Neuron (in vitro differentiated cells): ENCODE data around the gene CYP1A2.

Source experiments
- H2AFZ ChIP-seq: one replicate; pipeline ENCODE4 v1.6.1; 2013; ENCODE audit warnings: low read depth, mild to moderate bottlenecking, inconsistent platforms, low read length, moderate library complexity
- H3K27me3 ChIP-seq: one replicate; pipeline ENCODE4 v1.6.1; 2013; ENCODE audit warnings: low read length; ENCODE audit not compliant: insufficient read depth
- H3K36me3 ChIP-seq: one replicate; pipeline ENCODE4 v1.6.1; 2013; ENCODE audit warnings: low read length; ENCODE audit not compliant: insufficient read depth
- H3K4me1 ChIP-seq: one replicate; pipeline ENCODE4 v1.6.1; 2013; ENCODE audit warnings: low read length; ENCODE audit not compliant: insufficient read depth
- H3K4me3 ChIP-seq: 2 replicates; pipeline ENCODE4 v1.5.1; 2013; ENCODE audit warnings: mild to moderate bottlenecking, low read length, moderate library complexity
- H3K9me3 ChIP-seq: one replicate; pipeline ENCODE4 v1.6.1; 2013; ENCODE audit warnings: low read length

CYP1A2 gene

GRCh38 chr15:74752531-74752930, 3.9 kb downstream of the CYP1A2 start:
- H3K4me1 ChIP-seq, result no peaks in the 10 kb centered on the region
- no peak overlapping the region for H2AFZ ChIP-seq
- peaks cover 2% of the 10 kb centered on the region for H3K9me3 ChIP-seq
- H3K27me3 ChIP-seq, result peaks cover 12% of the 10 kb centered on the region
- no peaks in the 10 kb centered on the region for H3K36me3 ChIP-seq
- H3K4me3 ChIP-seq, result no peak overlapping the region

- H3K36me3 ChIP-seq, result no peaks in the 10 kb centered on the region
- H3K4me1 ChIP-seq, result no peaks in the 10 kb centered on the region
- no peak overlapping the region for H3K4me3 ChIP-seq
- peaks cover 2% of the 10 kb centered on the region for H3K9me3 ChIP-seq
- H3K27me3 ChIP-seq, result peaks cover 8% of the 10 kb centered on the region
- no peak overlapping the region for H2AFZ ChIP-seq
Measured at GRCh38 chr15:74754593-74755215, 6.1 kb downstream of the CYP1A2 start.

GRCh38 chr15:74758736-74759135, 10.1 kb downstream of the CYP1A2 start:
- Histone ChIP-seq H3K4me3 (no peak overlapping the region), H3K36me3 (no peaks in the 10 kb centered on the region), H2AFZ (no peak overlapping the region)

GRCh38 chr15:74762791-74763150, 14.1 kb downstream of the CYP1A2 start:
- Histone ChIP-seq H3K9me3 (no peaks in the 10 kb centered on the region), H3K27me3 (no peaks in the 10 kb centered on the region), H3K36me3 (no peaks in the 10 kb centered on the region), H3K4me3 (no peak overlapping the region), H3K4me1 (peaks cover 7% of the 10 kb centered on the region), H2AFZ (no peak overlapping the region)

More at GRCh38 chr15:74758736-74759135, 10.1 kb downstream of the CYP1A2 start:
- Histone ChIP-seq H3K9me3 (no peaks in the 10 kb centered on the region), H3K27me3 (no peaks in the 10 kb centered on the region), H3K4me1 (peaks cover 7% of the 10 kb centered on the region)

- Histone ChIP-seq H3K27me3 (no peaks in the 10 kb centered on the region), H2AFZ (no peak overlapping the region), H3K4me1 (peaks cover 7% of the 10 kb centered on the region), H3K36me3 (no peaks in the 10 kb centered on the region), H3K9me3 (no peaks in the 10 kb centered on the region), H3K4me3 (no peak overlapping the region)
Measured at GRCh38 chr15:74763416-74763815, 14.8 kb downstream of the CYP1A2 start.

- no peaks in the 10 kb centered on the region for H3K27me3 ChIP-seq
- no peaks in the 10 kb centered on the region for H3K36me3 ChIP-seq
- no peaks in the 10 kb centered on the region for H3K9me3 ChIP-seq
- no peak overlapping the region for H3K4me3 ChIP-seq
- peaks cover 11% of the 10 kb centered on the region for H3K4me1 ChIP-seq
- no peak overlapping the region for H2AFZ ChIP-seq
Measured at GRCh38 chr15:74767167-74768098, 18.8 kb downstream of the CYP1A2 start.

GRCh38 chr15:74768099-74768770, 19.6 kb downstream of the CYP1A2 start:
- peaks cover 10% of the 10 kb centered on the region for H3K4me1 ChIP-seq
- no peaks in the 10 kb centered on the region for H3K9me3 ChIP-seq
- H3K36me3 ChIP-seq, result no peaks in the 10 kb centered on the region
- H3K4me3 ChIP-seq, result no peak overlapping the region
- no peaks in the 10 kb centered on the region for H3K27me3 ChIP-seq
- H2AFZ ChIP-seq, result no peak overlapping the region

GRCh38 chr15:74768771-74769342, 20.2 kb downstream of the CYP1A2 start:
- H3K36me3 ChIP-seq, result no peaks in the 10 kb centered on the region
- H3K4me1 ChIP-seq, result peaks cover 16% of the 10 kb centered on the region
- no peak overlapping the region for H3K4me3 ChIP-seq
- H2AFZ ChIP-seq, result no peak overlapping the region
- no peaks in the 10 kb centered on the region for H3K27me3 ChIP-seq
- no peaks in the 10 kb centered on the region for H3K9me3 ChIP-seq

GRCh38 chr15:74769463-74770025, 20.9 kb downstream of the CYP1A2 start:
- Histone ChIP-seq H3K27me3 (no peaks in the 10 kb centered on the region), H3K36me3 (no peaks in the 10 kb centered on the region), H3K4me1 (peaks cover 21% of the 10 kb centered on the region), H2AFZ (no peak overlapping the region), H3K9me3 (no peaks in the 10 kb centered on the region), H3K4me3 (no peak overlapping the region)

- Histone ChIP-seq H3K9me3 (no peaks in the 10 kb centered on the region), H3K4me1 (peaks cover 21% of the 10 kb centered on the region), H2AFZ (no peak overlapping the region), H3K36me3 (no peaks in the 10 kb centered on the region), H3K4me3 (no peak overlapping the region), H3K27me3 (no peaks in the 10 kb centered on the region)
Measured at GRCh38 chr15:74770211-74770903, 21.7 kb downstream of the CYP1A2 start.

- Histone ChIP-seq H3K27me3 (no peaks in the 10 kb centered on the region), H3K9me3 (no peaks in the 10 kb centered on the region), H2AFZ (no peak overlapping the region), H3K4me1 (peaks cover 31% of the 10 kb centered on the region), H3K4me3 (no peak overlapping the region), H3K36me3 (no peaks in the 10 kb centered on the region)
Measured at GRCh38 chr15:74773329-74773728, 24.7 kb downstream of the CYP1A2 start.

- Histone ChIP-seq H3K4me3 (no peak overlapping the region), H3K27me3 (no peaks in the 10 kb centered on the region), H3K9me3 (no peaks in the 10 kb centered on the region), H3K36me3 (no peaks in the 10 kb centered on the region), H3K4me1 (peaks cover 31% of the 10 kb centered on the region), H2AFZ (no peak overlapping the region)
Measured at GRCh38 chr15:74773731-74774252, 25.1 kb downstream of the CYP1A2 start.
